Esophagus muscularis mucosa (tissue), 4 donors: Measurements from ENCODE around the gene ABTB2.

Experiments
- EP300 ChIP-seq: sonication (generic); formaldehyde crosslinking; IDR thresholded peaks from one replicate; pipeline ENCODE4 v1.6.1; 2017; ENCODE audit warnings: antibody characterized with exemption
- POLR2AphosphoS5 ChIP-seq, 2 donors: sonication (generic); formaldehyde crosslinking; IDR thresholded peaks; one replicate each; pipeline ENCODE4 v1.6.1; 2017; ENCODE audit warnings: antibody characterized with exemption in 2 of 2
- TF ChIP-seq, protein P1 (sequence below), 3 experiments: fragments of 200-600 bp in 2 of 3; fragments of 450-650 bp in 1 of 3; sonication (generic) in 2 of 3; IDR thresholded peaks; one replicate each; pipeline ENCODE4 v1.5.1; 2017 to 2019; ENCODE audit warnings: antibody characterized with exemption in 3 of 3, mild to moderate bottlenecking in 2 of 3, moderate library complexity in 1 of 3

DNA sequence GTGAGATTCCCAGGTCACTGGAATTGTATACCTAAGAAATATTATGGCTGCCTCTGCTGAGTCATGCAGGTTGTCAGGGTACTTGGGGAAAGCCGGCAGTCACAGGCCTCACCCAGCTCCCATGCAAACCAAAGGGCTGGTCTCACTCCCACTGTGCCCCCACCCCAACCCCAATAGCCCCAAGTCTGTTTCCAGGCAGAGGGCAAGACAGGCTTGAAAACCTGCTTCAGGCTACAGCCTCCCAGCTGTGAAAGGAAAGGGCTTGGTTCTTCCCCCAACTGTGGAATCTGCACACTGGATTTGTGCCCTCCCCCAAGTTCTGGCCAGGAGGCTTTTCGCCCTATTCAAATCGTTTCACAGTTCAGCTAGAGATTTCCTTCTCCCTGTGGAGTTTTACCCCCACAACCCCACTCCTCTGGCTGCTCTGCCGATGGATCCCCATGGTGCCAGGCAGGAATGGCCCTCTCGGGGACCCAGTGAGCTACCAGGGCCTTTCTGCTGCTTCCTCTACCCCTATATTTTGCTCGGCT, 37.0 kb upstream of the ABTB2 start:
- TF ChIP-seq POLR2AphosphoS5 (IDR thresholded peaks at IDR 0.05) (no peak), EP300 (no peak)
- TF ChIP-seq, protein P1, sequence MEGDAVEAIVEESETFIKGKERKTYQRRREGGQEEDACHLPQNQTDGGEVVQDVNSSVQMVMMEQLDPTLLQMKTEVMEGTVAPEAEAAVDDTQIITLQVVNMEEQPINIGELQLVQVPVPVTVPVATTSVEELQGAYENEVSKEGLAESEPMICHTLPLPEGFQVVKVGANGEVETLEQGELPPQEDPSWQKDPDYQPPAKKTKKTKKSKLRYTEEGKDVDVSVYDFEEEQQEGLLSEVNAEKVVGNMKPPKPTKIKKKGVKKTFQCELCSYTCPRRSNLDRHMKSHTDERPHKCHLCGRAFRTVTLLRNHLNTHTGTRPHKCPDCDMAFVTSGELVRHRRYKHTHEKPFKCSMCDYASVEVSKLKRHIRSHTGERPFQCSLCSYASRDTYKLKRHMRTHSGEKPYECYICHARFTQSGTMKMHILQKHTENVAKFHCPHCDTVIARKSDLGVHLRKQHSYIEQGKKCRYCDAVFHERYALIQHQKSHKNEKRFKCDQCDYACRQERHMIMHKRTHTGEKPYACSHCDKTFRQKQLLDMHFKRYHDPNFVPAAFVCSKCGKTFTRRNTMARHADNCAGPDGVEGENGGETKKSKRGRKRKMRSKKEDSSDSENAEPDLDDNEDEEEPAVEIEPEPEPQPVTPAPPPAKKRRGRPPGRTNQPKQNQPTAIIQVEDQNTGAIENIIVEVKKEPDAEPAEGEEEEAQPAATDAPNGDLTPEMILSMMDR (IDR thresholded peaks at IDR 0.05) = no peak
